Measurements from ENCODE around the gene XYLB.
"Not testable (repeated sequence)": the region's sequence is repeated elsewhere in the genome, so short reads cannot be mapped to it uniquely, and the experiment has no call there.

XYLB gene

GRCh38 chr3:38346587-38347410 is at the start of gene XYLB:
Gene XYLB, plus strand, starts transcription at chr3:38346785. Its CDS starts 84 bp downstream, at chr3:38346869.
- peak; percentile 90 for DNase-seq

GRCh38 chr3:38297053-38297452 is 49.5 kb upstream of the XYLB start:
- not testable (repeated sequence) for DNase-seq

- DNase-seq, result no peak
Observed at GRCh38 chr3:38297537-38297936, 49.0 kb upstream of the XYLB start.

- DNase-seq, result no peak
Observed at GRCh38 chr3:38297947-38298711, 48.5 kb upstream of the XYLB start.

- DNase-seq, result no peak
Observed at GRCh38 chr3:38306941-38307340, 39.6 kb upstream of the XYLB start.

- DNase-seq, result no peak
Observed at GRCh38 chr3:38307599-38307998, 39.0 kb upstream of the XYLB start.

- no peak for DNase-seq
Observed at GRCh38 chr3:38308456-38308855, 38.1 kb upstream of the XYLB start.

- DNase-seq, result no peak
Observed at GRCh38 chr3:38311476-38311875, 35.1 kb upstream of the XYLB start.

- DNase-seq, result no peak
Observed at GRCh38 chr3:38311941-38312340, 34.6 kb upstream of the XYLB start.

- DNase-seq, result no peak
Observed at GRCh38 chr3:38312356-38312755, 34.2 kb upstream of the XYLB start.

GRCh38 chr3:38313263-38313662 is 33.3 kb upstream of the XYLB start:
- no peak for DNase-seq

GRCh38 chr3:38313695-38314094 is 32.9 kb upstream of the XYLB start:
- no peak for DNase-seq

GRCh38 chr3:38314112-38314763 is 32.3 kb upstream of the XYLB start:
- no peak for DNase-seq

- no peak for DNase-seq
Observed at GRCh38 chr3:38314764-38315487, 31.7 kb upstream of the XYLB start.

- no peak for DNase-seq
Observed at GRCh38 chr3:38315488-38316230, 30.9 kb upstream of the XYLB start.

GRCh38 chr3:38316356-38317191 is 30.0 kb upstream of the XYLB start:
- DNase-seq, result no peak

- DNase-seq, result no peak
Observed at GRCh38 chr3:38317192-38317759, 29.3 kb upstream of the XYLB start.

GRCh38 chr3:38318766-38319671 is 27.6 kb upstream of the XYLB start:
- DNase-seq, result no peak

- DNase-seq, result not testable (repeated sequence)
Observed at GRCh38 chr3:38320638-38321037, 25.9 kb upstream of the XYLB start.

- no peak for DNase-seq
Observed at GRCh38 chr3:38323060-38323459, 23.5 kb upstream of the XYLB start.

All from femur (tissue), 1 donor.